Measurements from ENCODE around the gene IRF2BP1.

- TF ChIP-seq OSR1 (CRISPR knock-in tag; IDR thresholded peaks at IDR 0.05) (no peak), PATZ1 (CRISPR knock-in tag; IDR thresholded peaks at IDR 0.05; ENCODE audit: borderline replicate concordance) (no peak), CSDC2 (CRISPR knock-in tag; IDR thresholded peaks at IDR 0.05) (no peak), SNAI2 (CRISPR knock-in tag; IDR thresholded peaks at IDR 0.05) (no peak), ESRRG (CRISPR knock-in tag; IDR thresholded peaks at IDR 0.05) (no peak), TCF4 (CRISPR knock-in tag; IDR thresholded peaks at IDR 0.05; ENCODE audit: borderline replicate concordance) (no peak), CREB5 (CRISPR knock-in tag; IDR thresholded peaks at IDR 0.05; ENCODE audit: low read depth) (no peak), RARB (CRISPR knock-in tag; IDR thresholded peaks at IDR 0.05) (no peak), ZFP30 (CRISPR knock-in tag; IDR thresholded peaks at IDR 0.05) (no peak), ZFP3 (CRISPR knock-in tag; IDR thresholded peaks at IDR 0.05) (no peak), ZNF8 (CRISPR knock-in tag; IDR thresholded peaks at IDR 0.05) (no peak), CSRNP3 (CRISPR knock-in tag; IDR thresholded peaks at IDR 0.05) (no peak), ZNF70 (CRISPR knock-in tag; IDR thresholded peaks at IDR 0.05) (no peak), TSHZ2 (CRISPR knock-in tag; IDR thresholded peaks at IDR 0.05) (peak; percentile 20; the same call in 1 of the 2 replicates)
Measured at GRCh38 chr19:45887200-45887710, 1.3 kb upstream of the IRF2BP1 start.

Measured in SK-N-SH treated with all-trans-retinoic acid at 6 μM for 48 hours (cell line).